ENCODE measurements around the gene MYH7B. TPM values are rescaled to one million over a fixed set of nuclear protein-coding genes. Genes with fewer than 3 reads are reported as not detected.

Gene MYH7B
- total RNA-seq, 3 donors from 2014 or later (not counting 1 experiment from before 2014, with no cell fraction given) = 0.18 to 1.0 (median 0.21) TPM

DNA sequence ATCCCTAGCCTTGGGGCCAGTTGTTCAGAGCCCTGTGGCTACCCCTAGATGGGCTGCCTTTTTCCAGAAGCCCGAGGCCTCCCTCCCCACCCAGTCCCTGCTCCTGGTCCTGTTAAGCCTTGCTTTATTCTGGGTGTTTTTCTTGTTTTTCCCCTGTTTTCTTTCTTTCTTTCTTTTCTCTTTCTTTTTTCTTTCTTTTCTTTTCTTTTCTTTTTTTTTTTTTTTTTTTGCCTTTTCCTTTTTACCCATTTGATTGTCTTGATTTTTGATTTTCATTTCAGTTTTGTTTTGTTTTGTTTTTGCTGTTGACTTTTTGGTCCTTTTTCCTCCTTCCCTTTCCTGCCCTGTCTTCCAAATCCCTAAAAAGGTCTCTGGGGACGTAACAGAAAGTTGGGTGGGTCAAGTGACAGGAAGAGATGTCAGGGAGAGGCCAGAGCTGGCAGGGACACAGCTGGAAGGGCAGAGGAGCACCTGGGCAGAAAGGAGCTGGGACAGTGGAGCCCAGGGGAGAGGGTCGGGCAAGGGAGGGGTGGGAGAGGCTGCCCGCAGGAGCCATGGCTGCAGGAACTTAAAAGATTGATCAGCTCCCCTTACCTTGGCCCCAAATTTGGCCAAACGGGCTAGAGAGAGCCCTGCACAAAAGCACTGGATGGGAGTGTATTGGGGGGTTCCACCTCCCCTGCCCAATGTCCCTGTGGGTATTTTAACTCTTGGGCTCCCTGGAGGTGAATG, 27.6 kb downstream of the MYH7B start:
- intact Hi-C loops (cut with micrococcal nuclease) = no loop called here
- Mint-ChIP-seq H3K4me3 (no peak overlapping the region), H3K4me1 (peaks cover 0 to 4% of the 10 kb centered on the region in 2 donors), H3K27ac (no peak overlapping the region), H3K9me3 (no peaks in the 10 kb centered on the region), H3K36me3 (no peaks in the 10 kb centered on the region), H3K27me3 (ENCODE audit: low read depth in 2 of 2) (peaks cover 10 to 18% of the 10 kb centered on the region in 2 donors)
- Histone ChIP-seq H3K27ac (ENCODE audit: low read length) (no peak overlapping the region), H3K36me3 (ENCODE audit: control insufficient read depth, insufficient read depth, low read length) (no peaks in the 10 kb centered on the region), H3K4me1 (ENCODE audit: control insufficient read depth, insufficient read depth, low read length) (no peaks in the 10 kb centered on the region), H3K4me3 (ENCODE audit: low read length) (no peak overlapping the region), H3K9me3 (ENCODE audit: control insufficient read depth, insufficient read depth, low read length) (no peaks in the 10 kb centered on the region), H3K27me3 (ENCODE audit: control insufficient read depth, insufficient read depth, low read length) (no peaks in the 10 kb centered on the region)
- WGBS (ENCODE audit: insufficient coverage) = 55% methylated on average over 5 of the region's 5 CpGs
- no peak for ATAC-seq
- TF ChIP-seq, protein P1, sequence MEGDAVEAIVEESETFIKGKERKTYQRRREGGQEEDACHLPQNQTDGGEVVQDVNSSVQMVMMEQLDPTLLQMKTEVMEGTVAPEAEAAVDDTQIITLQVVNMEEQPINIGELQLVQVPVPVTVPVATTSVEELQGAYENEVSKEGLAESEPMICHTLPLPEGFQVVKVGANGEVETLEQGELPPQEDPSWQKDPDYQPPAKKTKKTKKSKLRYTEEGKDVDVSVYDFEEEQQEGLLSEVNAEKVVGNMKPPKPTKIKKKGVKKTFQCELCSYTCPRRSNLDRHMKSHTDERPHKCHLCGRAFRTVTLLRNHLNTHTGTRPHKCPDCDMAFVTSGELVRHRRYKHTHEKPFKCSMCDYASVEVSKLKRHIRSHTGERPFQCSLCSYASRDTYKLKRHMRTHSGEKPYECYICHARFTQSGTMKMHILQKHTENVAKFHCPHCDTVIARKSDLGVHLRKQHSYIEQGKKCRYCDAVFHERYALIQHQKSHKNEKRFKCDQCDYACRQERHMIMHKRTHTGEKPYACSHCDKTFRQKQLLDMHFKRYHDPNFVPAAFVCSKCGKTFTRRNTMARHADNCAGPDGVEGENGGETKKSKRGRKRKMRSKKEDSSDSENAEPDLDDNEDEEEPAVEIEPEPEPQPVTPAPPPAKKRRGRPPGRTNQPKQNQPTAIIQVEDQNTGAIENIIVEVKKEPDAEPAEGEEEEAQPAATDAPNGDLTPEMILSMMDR (IDR thresholded peaks at IDR 0.05) = no peak
- DNase-seq = no peak

- peaks cover 0 to 4% of the 10 kb centered on the region in 2 donors for H3K4me1 Mint-ChIP-seq
- Histone ChIP-seq H3K27ac (ENCODE audit: low read length) (no peak overlapping the region), H3K9me3 (ENCODE audit: control insufficient read depth, insufficient read depth, low read length) (no peaks in the 10 kb centered on the region), H3K4me1 (ENCODE audit: control insufficient read depth, insufficient read depth, low read length) (no peaks in the 10 kb centered on the region), H3K36me3 (ENCODE audit: control insufficient read depth, insufficient read depth, low read length) (no peaks in the 10 kb centered on the region), H3K27me3 (ENCODE audit: control insufficient read depth, insufficient read depth, low read length) (no peaks in the 10 kb centered on the region), H3K4me3 (ENCODE audit: low read length) (no peak overlapping the region)
- TF ChIP-seq, protein P1 (IDR thresholded peaks at IDR 0.05) = no peak
- H3K9me3 Mint-ChIP-seq = no peaks in the 10 kb centered on the region
- DNase-seq (no peak), ATAC-seq (no peak)
- no peak overlapping the region for H3K27ac Mint-ChIP-seq
- H3K4me3 Mint-ChIP-seq = no peak overlapping the region
- H3K27me3 Mint-ChIP-seq (ENCODE audit: low read depth in 2 of 2) = peaks cover 10 to 18% of the 10 kb centered on the region in 2 donors
- intact Hi-C loops (cut with micrococcal nuclease) = no loop called here
- no peaks in the 10 kb centered on the region for H3K36me3 Mint-ChIP-seq
- WGBS (ENCODE audit: insufficient coverage) = 65% methylated on average over 14 of the region's 14 CpGs
Measured at GRCh38 chr20:34983995-34984735, 28.5 kb downstream of the MYH7B start.

GRCh38 chr20:34984756-34985261, 29.1 kb downstream of the MYH7B start:
- WGBS (ENCODE audit: insufficient coverage) = 79% methylated on average over 18 of the region's 18 CpGs
- no peak for DNase-seq
- H3K9me3 Mint-ChIP-seq = no peaks in the 10 kb centered on the region
- no peak for ATAC-seq
- H3K27me3 ChIP-seq (ENCODE audit: control insufficient read depth, insufficient read depth, low read length) = no peaks in the 10 kb centered on the region
- H3K36me3 ChIP-seq (ENCODE audit: control insufficient read depth, insufficient read depth, low read length) = no peaks in the 10 kb centered on the region
- peaks cover 0 to 4% of the 10 kb centered on the region in 2 donors for H3K4me1 Mint-ChIP-seq
- H3K27me3 Mint-ChIP-seq (ENCODE audit: low read depth in 2 of 2) = peaks cover 10 to 18% of the 10 kb centered on the region in 2 donors
- TF ChIP-seq, protein P1 (IDR thresholded peaks at IDR 0.05) = no peak
- no peak overlapping the region for H3K4me3 Mint-ChIP-seq
- no peak overlapping the region for H3K27ac Mint-ChIP-seq
- no peaks in the 10 kb centered on the region for H3K4me1 ChIP-seq (ENCODE audit: control insufficient read depth, insufficient read depth, low read length)
- no peaks in the 10 kb centered on the region for H3K36me3 Mint-ChIP-seq
- intact Hi-C loops (cut with micrococcal nuclease) = no loop called here
- H3K27ac ChIP-seq (ENCODE audit: low read length) = no peak overlapping the region
- H3K4me3 ChIP-seq (ENCODE audit: low read length) = no peak overlapping the region
- no peaks in the 10 kb centered on the region for H3K9me3 ChIP-seq (ENCODE audit: control insufficient read depth, insufficient read depth, low read length)

All from natural killer cell (primary cell).